ENCODE data around the gene SEMA5B. TPM values are rescaled to one million over a fixed set of nuclear protein-coding genes. Genes with fewer than 3 reads are reported as not detected.

SEMA5B gene
- total RNA-seq, 3 donors from 2014 or later: 0.15 to 0.33 (median 0.32) TPM

GRCh38 chr3:123042413-123042812 lies 14.8 kb upstream of the SEMA5B start:
- intact Hi-C loops (cut with DNase I; ENCODE audit: low total_unique reads): no loop called here
- DNase-seq (ENCODE audit: low spot score in 2 of 2): no peak
- no peaks in the 10 kb centered on the region for H3K36me3 ChIP-seq
- H3K27ac ChIP-seq: no peak overlapping the region
- no peaks in the 10 kb centered on the region for H3K4me1 ChIP-seq
- no peaks in the 10 kb centered on the region for H3K9me3 ChIP-seq
- peaks cover 0 to 5% of the 10 kb centered on the region in 2 donors for H3K27me3 ChIP-seq
- no peak for TF ChIP-seq CTCF (IDR thresholded peaks at IDR 0.05)
- TF ChIP-seq POLR2A (IDR thresholded peaks at IDR 0.05): no peak
- no peak overlapping the region for H3K4me3 ChIP-seq

- TF ChIP-seq CTCF (IDR thresholded peaks at IDR 0.05): no peak
- TF ChIP-seq POLR2A (IDR thresholded peaks at IDR 0.05): no peak
- no peak for TF ChIP-seq POLR2AphosphoS5 (IDR thresholded peaks at IDR 0.05)
- intact Hi-C loops (cut with DNase I; ENCODE audit: low total_unique reads): loop anchor here (5.0 to 10.0 kb wide), 2 partner anchors 394 to 572 kb away; no protein-coding TSS in a partner anchor
- Histone ChIP-seq H3K27me3 (no peaks in the 10 kb centered on the region), H3K4me3 (no peak overlapping the region), H3K36me3 (no peaks in the 10 kb centered on the region), H3K4me1 (no peaks in the 10 kb centered on the region), H3K27ac (no peak overlapping the region), H3K9me3 (no peaks in the 10 kb centered on the region)
- DNase-seq (ENCODE audit: low spot score in 2 of 2): no peak
These were observed 11.6 kb upstream of the SEMA5B start for GRCh38 chr3:123039178-123039577.

- DNase-seq (ENCODE audit: low spot score in 2 of 2): no peak
- Histone ChIP-seq H3K36me3 (no peaks in the 10 kb centered on the region), H3K4me3 (no peak overlapping the region), H3K27me3 (no peaks in the 10 kb centered on the region), H3K27ac (no peak overlapping the region), H3K9me3 (no peaks in the 10 kb centered on the region), H3K4me1 (no peaks in the 10 kb centered on the region)
- TF ChIP-seq POLR2A (IDR thresholded peaks at IDR 0.05) (no peak), POLR2AphosphoS5 (IDR thresholded peaks at IDR 0.05) (no peak), CTCF (IDR thresholded peaks at IDR 0.05) (no peak)
- intact Hi-C loops (cut with DNase I; ENCODE audit: low total_unique reads): loop anchor here (5.0 to 10.0 kb wide), 2 partner anchors 394 to 571 kb away; no protein-coding TSS in a partner anchor
These were observed 11.2 kb upstream of the SEMA5B start for GRCh38 chr3:123038751-123039150.

GRCh38 chr3:123037015-123037375 lies 9.4 kb upstream of the SEMA5B start:
- no peaks in the 10 kb centered on the region for H3K9me3 ChIP-seq
- no peak for DNase-seq (ENCODE audit: low spot score in 2 of 2)
- H3K27me3 ChIP-seq: no peaks in the 10 kb centered on the region
- H3K36me3 ChIP-seq: no peaks in the 10 kb centered on the region
- H3K4me3 ChIP-seq: no peak overlapping the region
- H3K4me1 ChIP-seq: no peaks in the 10 kb centered on the region
- intact Hi-C loops (cut with DNase I; ENCODE audit: low total_unique reads): loop anchor here (5.0 to 10.0 kb wide), 2 partner anchors 392 to 570 kb away; no protein-coding TSS in a partner anchor
- H3K27ac ChIP-seq: no peak overlapping the region
- TF ChIP-seq POLR2AphosphoS5 (IDR thresholded peaks at IDR 0.05) (no peak), CTCF (IDR thresholded peaks at IDR 0.05) (no peak), POLR2A (IDR thresholded peaks at IDR 0.05) (no peak)

- no peak overlapping the region for H3K27ac ChIP-seq
- intact Hi-C loops (cut with DNase I; ENCODE audit: low total_unique reads): loop anchor here (5.0 to 10.0 kb wide), 2 partner anchors 392 to 569 kb away; no protein-coding TSS in a partner anchor
- DNase-seq (ENCODE audit: low spot score in 2 of 2): no peak
These were observed 8.9 kb upstream of the SEMA5B start for GRCh38 chr3:123036352-123037014.

More at GRCh38 chr3:123036352-123037014, 8.9 kb upstream of the SEMA5B start:
- H3K27me3 ChIP-seq: no peaks in the 10 kb centered on the region
- no peaks in the 10 kb centered on the region for H3K36me3 ChIP-seq
- H3K4me1 ChIP-seq: no peaks in the 10 kb centered on the region
- H3K9me3 ChIP-seq: no peaks in the 10 kb centered on the region
- TF ChIP-seq POLR2AphosphoS5 (IDR thresholded peaks at IDR 0.05) (no peak), CTCF (IDR thresholded peaks at IDR 0.05) (no peak), POLR2A (IDR thresholded peaks at IDR 0.05) (no peak)
- H3K4me3 ChIP-seq: no peak overlapping the region

Data from breast epithelium (tissue), 4 donors.